Esophagus muscularis mucosa (tissue), 4 donors: ENCODE measurements around the gene FAM222B.

Experiments
- EP300 ChIP-seq: sonication (generic); formaldehyde crosslinking; IDR thresholded peaks from one replicate; pipeline ENCODE4 v1.6.1; 2017; ENCODE audit warnings: antibody characterized with exemption
- POLR2A ChIP-seq: fragments of 450-650 bp; IDR thresholded peaks from one replicate; pipeline ENCODE4 v1.6.1; 2017; ENCODE audit warnings: antibody characterized with exemption, moderate library complexity, mild to moderate bottlenecking, low read depth
- POLR2AphosphoS5 ChIP-seq, 2 donors: sonication (generic); formaldehyde crosslinking; IDR thresholded peaks; one replicate each; pipeline ENCODE4 v1.6.1; 2017; ENCODE audit warnings: antibody characterized with exemption in 2 of 2
- TF ChIP-seq, protein P1 (sequence below), 3 experiments: fragments of 200-600 bp in 2 of 3; fragments of 450-650 bp in 1 of 3; sonication (generic) in 2 of 3; IDR thresholded peaks; one replicate each; pipeline ENCODE4 v1.5.1; 2017 to 2019; ENCODE audit warnings: antibody characterized with exemption in 3 of 3, mild to moderate bottlenecking in 2 of 3, moderate library complexity in 1 of 3

DNA sequence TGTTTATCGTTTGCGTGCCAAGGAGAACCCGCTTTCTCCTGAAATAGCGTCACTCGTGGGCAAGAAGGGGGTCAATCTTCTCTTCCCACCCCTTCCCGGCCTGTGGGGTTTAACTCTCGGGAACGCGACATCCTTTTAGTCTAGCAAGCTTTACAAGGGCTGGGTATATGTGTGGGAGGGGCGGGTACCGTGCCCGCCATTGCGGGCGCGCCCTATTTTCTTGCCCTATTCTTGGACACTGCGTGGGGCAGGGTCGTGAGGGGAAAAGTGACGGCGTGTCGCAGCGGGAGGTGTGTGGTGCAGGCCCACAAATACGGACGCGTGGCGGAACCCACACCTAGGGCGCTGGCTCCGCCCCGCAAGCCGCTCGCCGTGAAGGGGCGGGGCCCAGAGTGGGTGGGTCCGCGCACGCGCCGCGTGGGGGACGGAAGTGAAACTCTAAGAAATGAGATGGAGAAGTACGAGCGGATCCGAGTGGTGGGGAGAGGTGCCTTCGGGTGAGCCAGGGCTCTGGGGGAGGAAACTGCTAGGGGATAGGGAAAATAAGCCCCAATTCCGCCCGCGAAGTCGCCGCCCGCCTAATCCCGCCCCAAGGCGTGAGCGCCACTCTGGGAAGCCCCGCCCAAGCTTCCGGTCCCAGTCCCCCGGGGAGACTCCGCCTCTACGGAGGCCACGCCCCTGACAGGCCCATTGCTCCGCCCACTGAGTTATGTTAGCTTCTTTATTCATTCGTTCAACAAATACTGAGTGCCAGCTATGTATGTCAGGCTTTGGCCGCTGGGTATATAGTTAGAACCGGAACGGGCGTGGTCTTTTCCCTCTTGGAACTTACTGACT is 114.0 kb downstream of the FAM222B start, which contains the start of gene NEK8:
- TF ChIP-seq, protein P1, sequence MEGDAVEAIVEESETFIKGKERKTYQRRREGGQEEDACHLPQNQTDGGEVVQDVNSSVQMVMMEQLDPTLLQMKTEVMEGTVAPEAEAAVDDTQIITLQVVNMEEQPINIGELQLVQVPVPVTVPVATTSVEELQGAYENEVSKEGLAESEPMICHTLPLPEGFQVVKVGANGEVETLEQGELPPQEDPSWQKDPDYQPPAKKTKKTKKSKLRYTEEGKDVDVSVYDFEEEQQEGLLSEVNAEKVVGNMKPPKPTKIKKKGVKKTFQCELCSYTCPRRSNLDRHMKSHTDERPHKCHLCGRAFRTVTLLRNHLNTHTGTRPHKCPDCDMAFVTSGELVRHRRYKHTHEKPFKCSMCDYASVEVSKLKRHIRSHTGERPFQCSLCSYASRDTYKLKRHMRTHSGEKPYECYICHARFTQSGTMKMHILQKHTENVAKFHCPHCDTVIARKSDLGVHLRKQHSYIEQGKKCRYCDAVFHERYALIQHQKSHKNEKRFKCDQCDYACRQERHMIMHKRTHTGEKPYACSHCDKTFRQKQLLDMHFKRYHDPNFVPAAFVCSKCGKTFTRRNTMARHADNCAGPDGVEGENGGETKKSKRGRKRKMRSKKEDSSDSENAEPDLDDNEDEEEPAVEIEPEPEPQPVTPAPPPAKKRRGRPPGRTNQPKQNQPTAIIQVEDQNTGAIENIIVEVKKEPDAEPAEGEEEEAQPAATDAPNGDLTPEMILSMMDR (IDR thresholded peaks at IDR 0.05), result peak in 1 of 3 experiments; percentile 6
- TF ChIP-seq EP300 (no peak), POLR2A (peak; percentile 28), POLR2AphosphoS5 (IDR thresholded peaks at IDR 0.05) (peak; percentile 64 to 91)
